GM12878 (cell line): ENCODE results near the gene NRXN3. TPM values are rescaled to one million over a fixed set of nuclear protein-coding genes. Genes with fewer than 3 reads are reported as not detected.

Experiments used
- ATAC-seq: fragments of 200-7000 bp; cut with Tn5 transposase; 3 replicates; pipeline ENCODE4 v1.9.1; 2020; ENCODE audit warnings: mild to moderate bottlenecking, moderate library complexity
- BruUV-seq: library from RNA; stranded (reverse); fragments of 400-500 nt; replicated peaks from 2 replicates; lab custom pipeline; 2021; lab: Mats Ljungman, UMichigan
- CTCF ChIA-PET: fragments of 300-600 bp; sonication (Branson Sonifier 250); formaldehyde crosslinking; extraction: SDS; loops from one replicate; lab custom pipeline; 2021; ENCODE audit warnings: inconsistent platforms; lab: Yijun Ruan, JAX
- POLR2A ChIA-PET: fragments of 350-600 bp; formaldehyde crosslinking; extraction: SDS; loops from one replicate; lab custom pipeline; 2021; ENCODE audit warnings: inconsistent platforms; lab: Charles Lee
- RAD21 ChIA-PET: fragments of 300-600 bp; sonication (Branson Sonifier 250); formaldehyde crosslinking; loops from one replicate; lab custom pipeline; 2023; ENCODE audit warnings: antibody characterized with exemption; ENCODE audit not compliant: unreplicated experiment; lab: Charles Lee
- SMC1A ChIA-PET: fragments of 300-600 bp; sonication (Branson Sonifier 250); formaldehyde crosslinking; loops from one replicate; lab custom pipeline; 2023; ENCODE audit not compliant: unreplicated experiment, uncharacterized antibody; lab: Charles Lee
- DNase-seq: peaks from one replicate; pipeline ENCODE4 v3.0.0-alpha.2; 2011; ENCODE audit warnings: low read depth, low spot score
- FAIRE-seq: peaks from 3 replicates; lab custom pipeline; 2011; peaks lifted over from hg19 to GRCh38; lab: Jason Lieb, UNC
- H2AFZ ChIP-seq: 2 replicates; pipeline ENCODE4 v1.6.0; 2011; ENCODE audit warnings: low read depth, low read length, control low read depth; ENCODE audit not compliant: control insufficient read depth
- H3K27ac ChIP-seq: 2 replicates; pipeline ENCODE4 v1.5.1; 2011; ENCODE audit warnings: control low read depth; ENCODE audit not compliant: control insufficient read depth, insufficient read depth
- H3K27me3 ChIP-seq, 2 experiments: replicated peaks in 1 of 2; 2 replicates each; pipeline versions ENCODE4 v1.6.0 to v1.6.1; 2011; ENCODE audit warnings: low read length in 1 of 2; ENCODE audit not compliant: control insufficient read depth in 2 of 2, insufficient read depth in 2 of 2
- H3K36me3 ChIP-seq, 2 experiments: 2 replicates each; pipeline ENCODE4 v1.5.1; 2011; ENCODE audit warnings: low read length in 1 of 2; ENCODE audit not compliant: control insufficient read depth in 2 of 2, insufficient read depth in 2 of 2
- H3K4me1 ChIP-seq: 2 replicates; pipeline ENCODE4 v1.6.1; 2011; ENCODE audit warnings: mild to moderate bottlenecking, low read length, moderate library complexity, mixed read lengths; ENCODE audit not compliant: control insufficient read depth, insufficient read depth
- H3K4me2 ChIP-seq: 2 replicates; pipeline ENCODE4 v1.6.0; 2011; ENCODE audit warnings: control low read depth; ENCODE audit not compliant: control insufficient read depth, insufficient read depth
- H3K4me3 ChIP-seq: fragments of 200-600 bp; sonication (generic); 2 replicates; pipeline ENCODE4 v1.5.1; 2016
- H3K79me2 ChIP-seq: 2 replicates; pipeline ENCODE4 v1.6.0; 2011; ENCODE audit warnings: low read length; ENCODE audit not compliant: control insufficient read depth, insufficient read depth
- H3K9ac ChIP-seq: 2 replicates; pipeline ENCODE4 v1.8.0; 2011; ENCODE audit warnings: low read length, control low read depth, mixed read lengths; ENCODE audit not compliant: control insufficient read depth, insufficient read depth
- H3K9me3 ChIP-seq: replicated peaks from 3 replicates; pipeline ENCODE4 v1.5.1; 2011; ENCODE audit warnings: mild to moderate bottlenecking, low read length; ENCODE audit not compliant: control insufficient read depth, insufficient read depth
- H4K20me1 ChIP-seq: 2 replicates; pipeline ENCODE4 v1.6.0; 2011; ENCODE audit not compliant: control insufficient read depth, insufficient read depth
- CHD4 ChIP-seq: fragments of 200-600 bp; sonication (generic); IDR thresholded peaks from 2 replicates; pipeline ENCODE4 v1.6.1; 2016; ENCODE audit warnings: mild to moderate bottlenecking
- GABPA ChIP-seq: IDR thresholded peaks from 2 replicates; pipeline ENCODE4 v1.6.1; 2014; ENCODE audit warnings: antibody characterized with exemption, low read depth, mild to moderate bottlenecking, inconsistent platforms
- NR2C2 ChIP-seq: IDR thresholded peaks from 2 replicates; pipeline ENCODE4 v1.6.1; 2011; ENCODE audit warnings: borderline replicate concordance, low read depth; ENCODE audit not compliant: control insufficient read depth, insufficient read length
- PAX5 ChIP-seq: IDR thresholded peaks from 2 replicates; pipeline ENCODE4 v1.6.1; 2011; ENCODE audit warnings: low read depth, low read length, borderline replicate concordance
- PRDM15 ChIP-seq: fragments of 450-650 bp; formaldehyde crosslinking; IDR thresholded peaks from 2 replicates; pipeline ENCODE4 v1.4.0; 2020; ENCODE audit warnings: mild to moderate bottlenecking, moderate library complexity
- RELA ChIP-seq: fragments of 450-650 bp; IDR thresholded peaks from 2 replicates; pipeline ENCODE4 v1.8.0; 2014; ENCODE audit warnings: borderline replicate concordance; ENCODE audit not compliant: partially characterized antibody
- WGBS: methylation state at CpG from one replicate; pipeline ENCODE4 v1.1.6; 2016; ENCODE audit warnings: low lambda C conversion rate; ENCODE audit not compliant: insufficient replicate concordance, insufficient coverage; ENCODE audit errors: missing lambda C conversion rate; 5-methylcytosine and 5-hydroxymethylcytosine counted together
- in situ Hi-C: fragments of 300-500 bp; cut with MboI; formaldehyde crosslinking; loops from 9 replicates; pipeline ENCODE4 v1.14.3; 2018; ENCODE audit warnings: mixed read lengths
- intact Hi-C: fragments of 100-400 bp; cut with micrococcal nuclease; formaldehyde crosslinking; loops from one replicate; pipeline ENCODE4 v1.14.2; 2022; ENCODE audit not compliant: unreplicated experiment
- polyA plus RNA-seq, 11 experiments: library from polyadenylated mRNA; depleted of rRNA in 4 of 11; unstranded in 6 of 11; stranded (reverse) in 5 of 11; fragments of >200 nt; fragmentation: Nextera tagmentation in 4 of 11; fragmentation: Illumina TruSeq in 1 of 11; extraction: Ambion mirVana in 4 of 11; extraction: Trizol in 1 of 11; gene quantifications; 1 replicate in 1 of 11; 2 replicates in 10 of 11; pipeline versions ENCODE4 v1.2.1 to v1.2.3, GENCODE V29; 2011 to 2016; ENCODE audit warnings: inconsistent platforms in 2 of 11, missing spikeins in 2 of 11, low read depth in 1 of 11
- total RNA-seq, 4 experiments: library from RNA; depleted of rRNA in 3 of 4; stranded (reverse); fragments of >200 nt in 3 of 4; fragmentation: Illumina TruSeq in 1 of 4; extraction: Trizol in 1 of 4; gene quantifications; 2 replicates each; pipeline versions ENCODE4 v1.2.1 to v1.2.3, GENCODE V29; 2013 to 2021

The NRXN3 gene
- total and polyA plus RNA-seq, 10 of the 15 experiments (the other 5 are each of a cell fraction or from before 2014, with no cell fraction given) = 0.52 to 3.3 (median 1.4) TPM

- no TSS peak for BruUV-seq
- Histone ChIP-seq H3K79me2 (no peaks in the 10 kb centered on the region), H3K4me3 (no peak overlapping the region), H3K36me3 (no peaks in the 10 kb centered on the region), H3K27ac (no peak overlapping the region), H3K9me3 (no peaks in the 10 kb centered on the region; the same call in 2 of the 3 replicates), H3K4me1 (no peaks in the 10 kb centered on the region), H2AFZ (no peak overlapping the region), H3K9ac (no peak overlapping the region), H3K4me2 (no peak overlapping the region), H4K20me1 (no peaks in the 10 kb centered on the region), H3K27me3 (no peaks in the 10 kb centered on the region)
- no peak for ATAC-seq
- no peak for FAIRE-seq
- intact Hi-C loops (no loop called here), in situ Hi-C loops (no loop called here)
- ChIA-PET SMC1A (no interaction called here), POLR2A (interaction anchor here (0.7 kb wide), 1 partner anchor 335 kb away, joined by 4 read pairs; no protein-coding TSS in a partner anchor), CTCF (interaction anchor here (0.7 kb wide), 1 partner anchor 1171 kb away, joined by 5 read pairs; no protein-coding TSS in a partner anchor), RAD21 (no interaction called here)
- DNase-seq = no peak
- WGBS = 33% methylated on average over 1 of the region's 1 CpG
- TF ChIP-seq GABPA = no peak
- TF ChIP-seq PAX5 = no peak
- TF ChIP-seq CHD4 = no peak
- TF ChIP-seq PRDM15 (CRISPR knock-in tag) = no peak
- TF ChIP-seq RELA = no peak
- TF ChIP-seq NR2C2 = no peak
- TF ChIP-seq, all 136 proteins: peak for 0
These were observed 1631.9 kb downstream of the NRXN3 start for GRCh38 chr14:79802093-79802492.
